Keratinocyte (primary cell): ENCODE measurements around the gene DPYSL5. TPM values are rescaled to one million over a fixed set of nuclear protein-coding genes. Genes with fewer than 3 reads are reported as not detected.

Experiments used
- DNase-seq: peaks from one replicate; pipeline ENCODE4 v3.0.0-alpha.2; 2011; ENCODE audit warnings: low read depth, missing footprints, low spot score
- FAIRE-seq: peaks from 2 replicates; lab custom pipeline; 2011; peaks lifted over from hg19 to GRCh38; lab: Jason Lieb, UNC
- H2AFZ ChIP-seq: 2 replicates; pipeline ENCODE4 v1.6.0; 2012; ENCODE audit warnings: low read length, control low read depth, inconsistent platforms; ENCODE audit not compliant: control insufficient read depth
- H3K27ac ChIP-seq: 2 replicates; pipeline ENCODE4 v1.5.1; 2011; ENCODE audit warnings: low read length; ENCODE audit not compliant: control insufficient read depth, insufficient read depth
- H3K27me3 ChIP-seq: 3 replicates; pipeline ENCODE4 v1.6.0; 2011; ENCODE audit warnings: low read length; ENCODE audit not compliant: control insufficient read depth, insufficient read depth; ENCODE audit errors: extremely low read depth
- H3K36me3 ChIP-seq, 2 experiments: 2 replicates in 1 of 2; 3 replicates in 1 of 2; pipeline ENCODE4 v1.5.1; 2011; ENCODE audit warnings: low read length in 2 of 2, mild to moderate bottlenecking in 1 of 2; ENCODE audit not compliant: control insufficient read depth in 2 of 2, insufficient read depth in 2 of 2; ENCODE audit errors: extremely low read depth in 1 of 2
- H3K4me1 ChIP-seq: 3 replicates; pipeline ENCODE4 v1.5.1; 2011; ENCODE audit warnings: low read length; ENCODE audit not compliant: control insufficient read depth, insufficient read depth; ENCODE audit errors: extremely low read depth
- H3K4me2 ChIP-seq: 3 replicates; pipeline ENCODE4 v1.6.0; 2011; ENCODE audit warnings: low read depth, low read length; ENCODE audit not compliant: control insufficient read depth, insufficient read depth; ENCODE audit errors: extremely low read depth
- H3K4me3 ChIP-seq, 3 experiments: fragments of 200-600 bp in 1 of 3; sonication (generic) in 1 of 3; 2 replicates in 2 of 3; 3 replicates in 1 of 3; pipeline ENCODE4 v1.5.1; 2011 to 2016; ENCODE audit warnings: low read length in 3 of 3, mild to moderate bottlenecking in 3 of 3, control low read depth in 2 of 3, inconsistent platforms in 1 of 3, low read depth in 1 of 3, mixed read lengths in 1 of 3, mixed run types in 1 of 3, moderate library complexity in 1 of 3; ENCODE audit not compliant: control insufficient read depth in 2 of 3, insufficient read depth in 2 of 3; ENCODE audit errors: extremely low read depth in 1 of 3
- H3K79me2 ChIP-seq: 2 replicates; pipeline ENCODE4 v1.6.0; 2012; ENCODE audit warnings: low read length; ENCODE audit not compliant: control insufficient read depth, insufficient read depth
- H3K9ac ChIP-seq: 3 replicates; pipeline ENCODE4 v1.6.0; 2011; ENCODE audit warnings: low read length; ENCODE audit not compliant: control insufficient read depth, insufficient read depth; ENCODE audit errors: extremely low read depth
- H3K9me1 ChIP-seq: 3 replicates; pipeline ENCODE4 v1.6.0; 2011; ENCODE audit warnings: low read length; ENCODE audit not compliant: control insufficient read depth, insufficient read depth; ENCODE audit errors: extremely low read depth
- H3K9me3 ChIP-seq: 2 replicates; pipeline ENCODE4 v1.5.1; 2012; ENCODE audit warnings: low read depth, low read length; ENCODE audit not compliant: control insufficient read depth
- H4K20me1 ChIP-seq: 3 replicates; pipeline ENCODE4 v1.6.0; 2011; ENCODE audit warnings: low read length; ENCODE audit not compliant: control insufficient read depth, insufficient read depth; ENCODE audit errors: extremely low read depth
- CTCF ChIP-seq, 3 experiments: IDR thresholded peaks in 1 of 3; conservative IDR thresholded peaks in 1 of 3; optimal IDR thresholded peaks in 1 of 3; 2 replicates in 2 of 3; 3 replicates in 1 of 3; pipeline versions ENCODE3 to v1.5.1; 2011; ENCODE audit warnings: low read length in 3 of 3, mild to moderate bottlenecking in 3 of 3, moderate library complexity in 2 of 3, control low read depth in 1 of 3, inconsistent platforms in 1 of 3; ENCODE audit not compliant: insufficient read depth in 2 of 3; ENCODE audit errors: extremely low read depth in 1 of 3
- EZH2 ChIP-seq: IDR thresholded peaks from one replicate; pipeline ENCODE4 v1.6.1; 2012; ENCODE audit warnings: inconsistent platforms, mild to moderate bottlenecking, low read length, moderate library complexity
- dilution Hi-C: fragments of 300-500 bp; cut with MboI; formaldehyde crosslinking; loops from one replicate; pipeline ENCODE4 v1.7.0; 2020; ENCODE audit warnings: low sequenced_read_pairs; ENCODE audit not compliant: extremely low pct_ligation_motif_present
- polyA plus RNA-seq, 5 experiments: library from polyadenylated mRNA; depleted of rRNA in 3 of 5; stranded (reverse) in 3 of 5; stranded (forward) in 1 of 5; unstranded in 1 of 5; fragments of >200 nt; gene quantifications; 1 replicate in 1 of 5; 2 replicates in 3 of 5; 3 replicates in 1 of 5; pipeline versions ENCODE4 v1.2.1 to v1.2.3, GENCODE V29; 2011 to 2012; ENCODE audit warnings: missing spikeins in 2 of 5, low read depth in 1 of 5, low replicate concordance in 1 of 5

DPYSL5 gene
- polyA plus RNA-seq, 1 donor (not counting 4 experiments of a cell fraction or from before 2014, with no cell fraction given): not detected

GRCh38 chr2:26894136-26894535, 46.2 kb downstream of the DPYSL5 start:
- Histone ChIP-seq H3K9me1 (no peaks in the 10 kb centered on the region), H3K9me3 (no peaks in the 10 kb centered on the region), H3K27me3 (peaks cover 6% of the 10 kb centered on the region), H3K27ac (no peak overlapping the region), H4K20me1 (no peaks in the 10 kb centered on the region), H2AFZ (no peak overlapping the region), H3K4me2 (no peak overlapping the region), H3K4me1 (no peaks in the 10 kb centered on the region), H3K4me3 (no peak overlapping the region), H3K9ac (no peak overlapping the region), H3K36me3 (no peaks in the 10 kb centered on the region), H3K79me2 (no peaks in the 10 kb centered on the region)
- DNase-seq: no peak
- dilution Hi-C loops: no loop called here
- FAIRE-seq: no peak
- no peak for TF ChIP-seq EZH2
- no peak for TF ChIP-seq CTCF (optimal IDR thresholded peaks at IDR 0.05 in 1 of 3, IDR thresholded peaks at IDR 0.05 in 1 of 3, conservative IDR thresholded peaks at IDR 0.05 in 1 of 3; ENCODE audit: extremely low read depth in 1 of 3, insufficient read depth in 2 of 3, low read length in 3 of 3)

GRCh38 chr2:26897807-26898479, 50.0 kb downstream of the DPYSL5 start:
- Histone ChIP-seq H3K4me3 (no peak overlapping the region), H3K79me2 (no peaks in the 10 kb centered on the region), H3K9me3 (no peaks in the 10 kb centered on the region), H3K27ac (no peak overlapping the region), H3K36me3 (no peaks in the 10 kb centered on the region), H3K4me2 (no peak overlapping the region), H3K9ac (no peak overlapping the region), H4K20me1 (no peaks in the 10 kb centered on the region), H3K9me1 (no peaks in the 10 kb centered on the region), H3K27me3 (peaks cover 6% of the 10 kb centered on the region), H2AFZ (no peak overlapping the region), H3K4me1 (no peaks in the 10 kb centered on the region)
- TF ChIP-seq EZH2: no peak
- no peak for TF ChIP-seq CTCF (optimal IDR thresholded peaks at IDR 0.05 in 1 of 3, IDR thresholded peaks at IDR 0.05 in 1 of 3, conservative IDR thresholded peaks at IDR 0.05 in 1 of 3; ENCODE audit: extremely low read depth in 1 of 3, insufficient read depth in 2 of 3, low read length in 3 of 3)
- dilution Hi-C loops: no loop called here
- FAIRE-seq (no peak), DNase-seq (no peak)
